Measurements from ENCODE around the gene GJA5.
A peak's percentile ranks its signal among the peaks of the same experiment; 100 is the strongest.

Gene GJA5

DNA sequence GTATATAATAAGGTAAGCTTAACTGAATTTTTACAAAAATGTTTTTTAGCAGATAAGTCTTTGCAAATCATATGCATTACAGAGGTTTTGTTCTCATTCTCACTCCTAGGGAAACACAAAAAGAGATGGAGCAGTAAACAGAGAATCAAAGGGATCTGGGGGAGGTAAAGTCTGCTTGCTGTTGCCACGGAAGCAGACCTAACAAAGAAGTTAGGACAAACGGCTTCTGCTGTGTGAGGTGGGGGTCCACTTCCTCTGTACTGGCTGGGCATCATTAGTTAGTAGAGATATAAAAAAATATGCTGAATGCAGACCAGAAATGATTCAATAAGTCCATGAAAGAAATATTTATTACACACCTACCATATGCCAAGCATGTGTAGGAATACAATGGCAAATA is 34.2 kb downstream of the GJA5 start:
- DNase-seq, result no peak

DNA sequence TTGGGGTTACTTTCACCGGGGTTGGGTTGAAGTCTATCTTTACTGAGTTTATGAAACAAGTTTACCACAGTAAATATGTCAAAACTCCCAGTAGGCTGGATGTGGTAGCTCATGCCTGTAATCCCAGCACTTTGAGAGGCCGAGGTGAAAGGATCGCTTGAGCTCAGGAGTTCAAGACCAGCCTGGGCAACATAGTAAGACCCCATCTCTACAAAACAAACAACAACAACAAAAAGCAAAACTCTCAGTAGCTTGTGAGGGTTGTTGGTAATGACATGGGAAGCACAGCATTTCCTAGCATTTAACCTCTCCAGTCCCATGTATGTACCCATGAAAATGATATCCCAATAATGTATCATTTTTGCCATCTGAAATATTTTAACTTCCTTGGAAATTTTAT is 34.7 kb downstream of the GJA5 start:
- DNase-seq, result no peak

DNA sequence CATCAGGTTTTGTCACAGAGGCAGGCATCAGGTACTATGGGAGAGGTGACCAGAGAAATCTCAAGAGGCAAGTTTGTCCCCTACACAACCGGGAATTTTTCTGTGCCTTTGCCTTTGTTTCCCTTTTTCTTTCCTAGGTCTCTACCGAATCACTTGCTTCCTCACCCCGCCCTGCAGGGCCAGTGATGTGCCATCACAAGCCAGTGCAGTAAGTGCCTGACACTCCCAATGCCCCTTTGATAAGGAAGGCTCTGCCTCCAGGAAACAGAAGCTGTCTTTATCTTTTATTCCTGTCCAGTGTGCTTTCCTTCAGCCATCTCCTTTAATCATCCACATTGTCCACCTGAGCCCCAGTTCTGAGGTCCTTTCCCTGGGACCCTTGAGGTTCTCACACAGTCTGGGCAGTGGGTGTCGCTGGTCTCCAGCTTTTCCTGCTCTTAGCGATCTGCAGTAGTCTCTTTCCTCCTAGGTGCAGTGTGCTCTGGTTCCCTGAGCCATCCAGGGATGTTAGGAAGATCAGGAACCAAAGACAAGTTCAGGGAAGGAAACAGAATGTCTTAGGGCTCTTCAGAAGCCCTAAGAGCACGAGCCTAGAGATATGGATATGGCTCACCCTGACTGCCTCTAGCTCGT is 36.6 kb downstream of the GJA5 start:
- peak in 1 of 2 donors; percentile 12 for DNase-seq

DNA sequence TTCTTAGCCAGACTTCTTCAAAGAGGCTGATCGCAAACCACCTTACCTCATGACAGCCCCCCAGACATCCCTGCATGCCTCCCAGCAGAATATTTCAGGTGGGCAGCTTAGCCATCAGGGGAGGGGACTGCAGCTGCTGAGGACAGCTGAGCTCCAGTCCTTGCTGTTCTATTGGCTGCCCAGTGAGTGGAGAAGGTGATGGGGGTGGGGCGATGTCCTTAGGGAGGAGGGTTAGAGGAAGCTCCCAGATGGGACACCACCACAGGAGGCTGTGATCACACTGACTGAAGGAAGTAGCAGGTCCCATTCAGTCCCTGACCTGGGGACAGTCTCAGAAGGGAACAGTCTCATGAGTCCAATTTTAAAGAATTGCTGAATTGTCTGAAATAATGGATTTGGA is 38.3 kb downstream of the GJA5 start:
- no peak for DNase-seq

DNA sequence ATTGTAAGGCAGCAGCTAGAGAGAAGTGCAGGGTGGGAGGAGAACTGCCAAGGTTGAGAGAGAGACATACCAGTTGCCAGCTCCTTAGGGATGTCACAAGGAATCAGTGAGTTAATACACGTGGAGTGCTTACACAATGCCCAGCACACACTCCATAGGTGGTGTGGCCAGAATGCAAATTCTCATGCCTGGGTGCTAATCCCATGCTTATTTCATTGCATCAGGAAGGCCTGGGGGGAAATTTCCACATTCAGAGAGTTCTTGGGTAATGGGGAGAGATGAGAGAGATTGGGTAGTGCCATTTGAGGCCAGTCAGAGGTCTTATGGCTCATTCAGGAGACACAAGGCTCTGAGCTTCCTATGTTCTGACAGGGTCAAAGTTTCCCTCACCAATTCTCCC is 38.7 kb downstream of the GJA5 start:
- DNase-seq, result no peak

DNA sequence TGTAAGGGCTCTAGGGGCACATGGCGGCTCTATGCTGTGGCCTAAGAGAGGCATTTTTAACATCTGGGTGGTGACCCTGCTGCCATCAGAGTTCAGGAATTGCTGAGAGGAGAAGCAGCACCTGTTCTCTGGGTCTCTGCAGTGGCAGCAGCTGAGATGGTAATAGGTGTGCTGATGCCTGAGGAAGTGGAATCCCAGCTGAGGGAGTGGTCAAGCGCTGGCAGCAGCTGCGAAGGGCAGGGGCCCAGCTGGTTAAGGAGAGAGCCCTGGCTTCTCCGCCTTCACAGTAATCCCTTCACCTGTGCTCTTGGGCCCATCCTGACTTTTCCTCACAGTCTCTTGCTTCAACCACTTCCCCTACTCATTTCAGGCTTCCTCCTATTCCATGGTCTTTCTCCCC is 39.8 kb downstream of the GJA5 start:
- no peak for DNase-seq

DNA sequence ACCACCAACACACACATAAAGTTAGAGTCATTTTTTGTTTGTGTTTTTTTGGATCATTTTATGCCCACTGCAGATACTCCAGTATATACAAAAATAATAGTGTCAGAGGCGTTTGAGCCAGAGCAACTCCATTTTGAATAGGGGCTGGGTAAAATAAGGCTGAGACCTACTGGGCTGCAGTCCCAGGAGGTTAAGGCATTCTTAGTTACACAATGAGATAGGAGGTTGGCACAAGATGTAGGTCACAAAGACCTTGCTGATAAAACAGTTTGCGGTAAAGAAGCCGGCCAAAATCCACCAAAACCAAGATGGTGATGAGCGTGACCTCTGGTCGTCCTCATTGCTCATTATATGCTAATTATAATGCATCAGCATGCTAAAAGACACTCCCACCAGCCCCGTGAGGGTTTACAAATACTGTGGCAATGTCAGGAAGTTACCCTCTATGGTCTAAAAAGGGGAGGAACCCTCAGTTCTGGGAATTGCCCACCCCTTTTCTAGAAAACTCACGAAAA is 40.6 kb downstream of the GJA5 start:
- no peak for DNase-seq

DNA sequence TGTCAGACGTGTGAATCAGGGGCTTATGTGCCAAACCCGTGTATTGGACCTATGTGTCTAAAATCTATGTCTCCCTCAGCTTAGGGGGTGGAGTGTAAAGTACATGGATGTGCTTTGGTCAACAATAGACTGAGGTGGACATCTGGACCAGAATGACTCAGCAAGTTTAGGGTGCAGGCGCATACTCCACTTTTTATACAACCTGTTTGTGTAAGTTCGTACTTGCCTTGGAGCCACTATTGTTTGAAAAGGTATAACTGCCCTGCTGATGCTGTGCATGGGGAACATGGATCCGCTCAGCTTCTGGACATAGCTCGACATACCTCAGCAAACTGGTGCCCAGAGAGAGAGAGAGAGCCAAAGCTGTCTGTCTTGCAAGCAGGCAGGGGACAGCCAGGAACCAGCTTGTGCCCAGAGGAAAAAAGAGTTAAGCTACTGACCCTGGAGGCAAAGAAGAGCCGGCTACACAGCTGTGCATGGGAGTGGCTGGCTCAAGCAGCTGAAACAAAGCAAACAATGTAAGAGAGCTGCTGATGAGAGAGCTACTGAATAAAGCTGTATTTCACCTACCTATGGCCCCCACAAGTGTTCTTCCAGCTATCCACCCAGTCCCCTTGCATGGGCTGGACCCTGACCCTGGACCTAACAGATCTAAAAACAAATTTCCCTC is 41.2 kb downstream of the GJA5 start:
- DNase-seq, result no peak

DNA sequence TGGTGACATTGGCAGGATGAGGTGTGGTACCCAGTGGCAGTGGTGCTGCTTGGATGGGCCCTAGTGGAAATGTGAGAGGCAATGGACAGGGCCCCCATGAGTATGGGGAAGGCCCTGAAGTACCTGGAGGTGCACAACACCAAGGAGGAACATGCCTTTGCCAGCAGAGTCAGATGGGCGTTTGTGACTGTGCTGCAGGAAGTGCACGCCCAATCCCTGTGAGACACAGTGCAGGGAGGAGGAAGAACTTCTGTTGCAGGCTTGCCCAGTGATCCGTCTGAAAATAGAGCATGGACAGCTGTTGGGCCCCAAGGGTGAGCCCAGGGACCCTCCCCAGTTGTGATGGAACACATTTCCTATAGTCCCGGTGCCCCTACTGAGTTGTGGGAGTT is 42.7 kb downstream of the GJA5 start:
- no peak for DNase-seq

DNA sequence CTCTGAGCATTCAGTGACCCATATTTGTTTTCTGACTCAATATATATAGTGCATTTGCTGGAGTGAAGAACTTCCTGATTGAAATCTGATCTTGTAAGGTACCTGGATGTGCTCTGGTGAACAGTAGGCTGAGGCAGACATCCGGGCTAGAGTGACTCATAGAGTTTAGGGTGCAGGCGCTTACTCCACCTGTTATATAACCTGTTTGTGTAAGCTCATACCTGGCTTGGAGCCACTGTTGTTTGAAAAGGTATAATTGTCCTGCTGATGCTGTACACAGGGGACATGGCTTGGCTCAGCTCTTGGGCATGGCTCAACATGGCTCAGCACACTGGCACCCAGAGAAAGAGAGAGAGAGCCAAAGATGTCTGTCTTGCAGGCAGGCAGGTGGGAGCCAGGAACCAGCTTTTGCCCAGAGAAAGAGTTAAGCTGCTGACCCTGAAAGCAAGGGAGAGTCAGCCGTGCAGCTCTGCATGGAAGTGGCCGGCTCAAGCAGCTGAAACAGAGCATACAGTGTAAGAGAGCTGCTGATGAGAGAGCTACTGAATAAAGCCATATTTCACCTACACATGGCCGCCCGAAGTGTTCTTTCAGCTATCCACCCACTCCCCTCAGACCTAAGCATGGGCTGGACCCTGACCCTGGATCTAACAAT is 43.2 kb downstream of the GJA5 start:
- DNase-seq, result no peak

DNA sequence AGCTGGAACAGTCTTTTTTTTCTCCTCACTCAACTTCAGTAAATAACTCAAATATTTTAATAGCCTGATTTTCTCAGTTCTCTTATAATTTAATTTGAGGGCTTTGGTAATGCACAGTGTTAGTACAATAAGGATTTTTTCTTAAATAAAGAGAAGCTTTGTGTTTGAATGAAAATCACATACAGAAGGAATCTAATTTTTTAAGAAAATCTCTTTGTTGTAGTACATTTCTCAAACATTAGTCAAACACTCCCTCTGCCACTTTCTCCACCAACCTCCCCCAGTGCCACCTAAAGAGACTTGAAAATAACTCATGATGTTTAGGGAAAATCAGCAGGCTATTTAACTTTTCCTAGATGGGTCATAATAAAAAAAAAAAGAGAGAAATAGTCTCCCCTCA is 47.8 kb downstream of the GJA5 start:
- DNase-seq, result no peak
